AG09309 (cell line): ENCODE results near the gene ARHGAP10.
A peak's percentile ranks its signal among the peaks of the same experiment; 100 is the strongest.

ENCODE experiments used
- DNase-seq: peaks from one replicate; pipeline ENCODE4 v3.0.0-alpha.2; 2010; ENCODE audit warnings: low read depth
- H3K4me3 ChIP-seq: 2 replicates; pipeline ENCODE4 v1.5.1; 2011; ENCODE audit warnings: mild to moderate bottlenecking, low read depth, low read length, moderate library complexity; ENCODE audit not compliant: control insufficient read depth
- TF ChIP-seq, protein P1 (sequence below): IDR thresholded peaks from 2 replicates; pipeline ENCODE4 v1.5.1; 2011; ENCODE audit warnings: mild to moderate bottlenecking, low read depth, low read length, inconsistent platforms; ENCODE audit not compliant: insufficient read depth, control insufficient read depth; ENCODE audit errors: missing control alignments

The ARHGAP10 gene

GRCh38 chr4:147965056-147965455 lies 233.2 kb downstream of the ARHGAP10 start:
- H3K4me3 ChIP-seq: no peak overlapping the region
- no peak for DNase-seq
- TF ChIP-seq, protein P1, sequence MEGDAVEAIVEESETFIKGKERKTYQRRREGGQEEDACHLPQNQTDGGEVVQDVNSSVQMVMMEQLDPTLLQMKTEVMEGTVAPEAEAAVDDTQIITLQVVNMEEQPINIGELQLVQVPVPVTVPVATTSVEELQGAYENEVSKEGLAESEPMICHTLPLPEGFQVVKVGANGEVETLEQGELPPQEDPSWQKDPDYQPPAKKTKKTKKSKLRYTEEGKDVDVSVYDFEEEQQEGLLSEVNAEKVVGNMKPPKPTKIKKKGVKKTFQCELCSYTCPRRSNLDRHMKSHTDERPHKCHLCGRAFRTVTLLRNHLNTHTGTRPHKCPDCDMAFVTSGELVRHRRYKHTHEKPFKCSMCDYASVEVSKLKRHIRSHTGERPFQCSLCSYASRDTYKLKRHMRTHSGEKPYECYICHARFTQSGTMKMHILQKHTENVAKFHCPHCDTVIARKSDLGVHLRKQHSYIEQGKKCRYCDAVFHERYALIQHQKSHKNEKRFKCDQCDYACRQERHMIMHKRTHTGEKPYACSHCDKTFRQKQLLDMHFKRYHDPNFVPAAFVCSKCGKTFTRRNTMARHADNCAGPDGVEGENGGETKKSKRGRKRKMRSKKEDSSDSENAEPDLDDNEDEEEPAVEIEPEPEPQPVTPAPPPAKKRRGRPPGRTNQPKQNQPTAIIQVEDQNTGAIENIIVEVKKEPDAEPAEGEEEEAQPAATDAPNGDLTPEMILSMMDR: no peak

DNA sequence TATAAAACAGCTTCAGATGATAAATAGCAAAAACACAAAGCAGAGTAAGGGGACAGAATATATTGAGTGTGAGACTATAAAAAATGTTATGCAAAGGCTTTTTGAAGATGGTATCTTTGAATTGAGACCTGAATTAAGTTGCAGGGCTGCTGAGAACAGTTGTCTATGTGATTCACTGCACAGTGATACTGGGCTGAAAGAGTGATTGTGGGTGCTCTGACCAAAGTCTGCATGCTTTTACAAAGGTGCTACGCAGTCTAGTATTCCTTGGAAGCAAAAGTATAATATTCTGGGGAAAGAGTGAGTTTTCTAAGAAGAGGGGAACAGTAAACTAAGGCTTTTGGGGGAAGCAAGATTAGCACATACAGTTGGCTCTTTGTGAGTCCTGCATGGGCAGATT lies 234.0 kb downstream of the ARHGAP10 start:
- TF ChIP-seq, protein P1: no peak
- DNase-seq: no peak
- H3K4me3 ChIP-seq: no peak overlapping the region

GRCh38 chr4:147968641-147969040 lies 236.8 kb downstream of the ARHGAP10 start:
- no peak overlapping the region for H3K4me3 ChIP-seq
- TF ChIP-seq, protein P1: no peak
- DNase-seq: no peak

DNA sequence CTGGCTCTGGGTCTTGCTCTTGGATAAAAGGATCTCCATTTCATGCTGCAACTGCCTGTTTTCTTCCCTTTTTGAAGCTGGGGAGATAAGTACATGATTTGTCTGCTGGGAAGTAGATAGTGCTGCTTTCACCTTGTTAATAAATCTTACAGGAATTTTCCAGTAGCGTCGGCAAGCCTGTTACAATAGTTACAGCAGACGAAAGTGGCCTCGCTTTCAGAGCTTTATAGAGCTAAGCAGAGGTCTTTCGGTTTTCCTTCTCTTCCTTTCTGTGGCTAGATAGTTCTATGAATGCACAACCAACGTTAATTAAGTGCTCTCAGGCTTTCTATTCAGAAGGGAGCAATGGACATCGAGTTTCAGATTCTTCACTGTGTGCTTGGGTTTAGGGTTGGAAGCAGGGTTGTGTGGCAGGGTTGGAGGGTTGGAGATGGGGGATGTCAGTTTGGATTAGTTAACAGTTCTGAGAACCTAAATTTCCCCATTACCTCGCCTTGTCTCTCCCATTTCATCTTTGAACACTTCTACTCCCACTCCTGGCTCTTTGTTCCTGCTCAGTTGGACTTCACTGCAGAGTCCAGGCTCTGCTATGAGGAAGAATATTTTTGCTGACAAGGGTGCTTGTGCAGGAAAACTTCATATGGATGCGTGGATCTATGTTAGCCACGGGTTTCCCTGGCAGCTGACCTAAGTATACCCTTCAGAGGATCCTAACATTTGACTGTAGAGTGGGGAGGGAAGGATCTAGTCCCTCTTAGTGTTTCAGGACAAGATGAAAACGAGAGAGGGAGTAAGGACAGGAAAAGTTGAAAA lies 237.9 kb downstream of the ARHGAP10 start:
- H3K4me3 ChIP-seq: no peak overlapping the region
- DNase-seq: no peak
- TF ChIP-seq, protein P1: no peak

GRCh38 chr4:147971116-147971515 lies 239.2 kb downstream of the ARHGAP10 start:
- DNase-seq: no peak
- no peak overlapping the region for H3K4me3 ChIP-seq
- TF ChIP-seq, protein P1: no peak

GRCh38 chr4:147975325-147975724 lies 243.4 kb downstream of the ARHGAP10 start:
- no peak overlapping the region for H3K4me3 ChIP-seq
- peak; percentile 27 for DNase-seq
- TF ChIP-seq, protein P1: no peak
